Hematopoietic multipotent progenitor cell (in vitro differentiated cells): ENCODE results near the gene ZNF550. TPM values are rescaled to one million over a fixed set of nuclear protein-coding genes. Genes with fewer than 3 reads are reported as not detected.
A peak's percentile ranks its signal among the peaks of the same experiment; 100 is the strongest.
"Not testable (repeated sequence)": the region's sequence is repeated elsewhere in the genome, so short reads cannot be mapped to it uniquely, and the experiment has no call there.

ENCODE experiments used
- DNase-seq, 3 donors: peaks; one replicate each; pipeline ENCODE4 v3.0.0-alpha.2; 2011 to 2015; ENCODE audit warnings: low read depth in 2 of 3, low spot score in 2 of 3
- total RNA-seq: library from RNA; depleted of rRNA; stranded (reverse); fragments of >200 nt; gene quantifications from one replicate; pipeline ENCODE4 v1.2.3, GENCODE V29; 2012

Gene ZNF550
- total RNA-seq, 1 donor = 14.3 TPM

GRCh38 chr19:57537953-57538547 is 21.6 kb downstream of the ZNF550 start:
- peak in 1 of 3 donors; percentile 16 for DNase-seq

DNA sequence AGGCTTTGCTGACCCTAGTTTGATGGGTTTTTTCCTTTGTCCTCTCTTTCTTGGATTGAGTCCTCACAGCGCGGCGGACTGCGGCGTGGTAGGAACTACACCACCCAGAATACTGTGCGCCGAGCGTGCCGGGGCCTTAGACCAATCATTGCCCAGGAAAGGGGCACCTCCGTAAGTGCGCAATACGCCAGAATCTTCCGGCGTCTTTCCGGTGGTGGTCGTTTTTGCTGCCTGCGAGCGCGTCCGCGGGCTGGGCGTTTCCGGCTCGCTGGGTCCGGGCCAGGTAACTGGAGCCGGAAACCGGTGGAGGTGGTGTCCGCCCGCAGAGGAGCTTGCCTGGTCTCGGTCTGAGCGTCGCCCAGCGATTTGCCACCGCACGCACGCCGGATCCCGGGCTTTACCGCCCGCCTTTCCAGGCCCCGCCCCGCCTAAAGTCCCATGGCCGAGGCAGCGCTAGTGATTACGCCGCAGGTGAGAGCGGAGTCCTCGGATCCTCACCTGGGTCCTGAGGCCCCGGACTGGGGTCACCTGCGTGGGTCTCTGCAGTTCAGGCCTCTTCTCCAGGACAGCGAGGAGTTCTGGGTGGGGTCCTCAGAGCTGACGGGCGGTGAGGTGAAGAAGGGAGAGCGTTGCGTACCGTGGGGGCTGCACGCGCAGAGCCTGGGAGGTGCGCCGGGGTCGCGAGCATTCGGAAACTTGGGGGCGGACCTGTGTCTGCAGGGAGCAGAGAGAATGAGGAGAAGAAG is 32.4 kb downstream of the ZNF550 start, which contains the start of gene ZNF549:
Gene ZNF549 (plus strand): TSS at position 221 of the 746 bp plus-strand sequence. CDS start 218 bp downstream, at position 439.
- peak; percentile 65 to 94 (median 93) for DNase-seq

DNA sequence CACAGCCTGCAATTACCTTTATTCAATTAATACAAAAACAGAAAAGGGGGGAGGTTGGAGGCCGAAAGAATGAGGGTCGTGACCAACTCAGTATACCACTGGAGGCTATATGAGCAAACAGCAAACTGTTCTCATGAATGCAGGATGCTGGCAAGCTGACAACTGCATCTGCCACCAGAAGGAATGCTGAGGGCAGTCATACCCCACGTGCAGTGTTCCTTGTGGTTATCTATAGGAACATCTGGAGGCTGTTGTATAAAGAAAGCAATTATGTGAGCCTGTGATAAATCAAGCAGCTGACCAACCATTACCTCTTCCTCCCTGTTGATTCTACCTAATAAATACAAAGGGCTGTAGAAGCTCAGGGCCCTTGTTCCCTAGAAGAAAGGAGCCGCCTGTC is 41.6 kb downstream of the ZNF550 start:
- DNase-seq = not testable (repeated sequence)

DNA sequence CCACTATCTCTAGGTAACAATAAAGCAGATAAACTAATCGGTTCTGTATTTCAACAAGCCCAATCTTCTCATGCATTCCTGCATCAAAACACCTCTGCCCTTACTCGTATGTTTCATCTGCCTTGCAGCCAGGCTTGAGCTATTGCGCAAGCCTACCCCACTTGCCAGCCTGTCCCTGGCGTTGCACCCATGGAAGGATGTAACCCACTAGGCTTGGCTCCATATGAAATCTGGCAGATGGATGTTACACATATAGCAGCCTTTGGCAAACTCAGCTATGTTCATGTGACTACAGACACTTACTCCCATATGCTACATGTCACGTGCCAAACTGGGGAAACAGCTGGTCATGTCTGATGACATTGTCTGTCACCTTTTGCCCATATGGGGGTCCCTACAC is 44.4 kb downstream of the ZNF550 start:
- no peak for DNase-seq

- DNase-seq = peak in 2 of 3 donors; percentile 14 to 49
Measured at GRCh38 chr19:57512845-57513244, 46.8 kb downstream of the ZNF550 start.

DNA sequence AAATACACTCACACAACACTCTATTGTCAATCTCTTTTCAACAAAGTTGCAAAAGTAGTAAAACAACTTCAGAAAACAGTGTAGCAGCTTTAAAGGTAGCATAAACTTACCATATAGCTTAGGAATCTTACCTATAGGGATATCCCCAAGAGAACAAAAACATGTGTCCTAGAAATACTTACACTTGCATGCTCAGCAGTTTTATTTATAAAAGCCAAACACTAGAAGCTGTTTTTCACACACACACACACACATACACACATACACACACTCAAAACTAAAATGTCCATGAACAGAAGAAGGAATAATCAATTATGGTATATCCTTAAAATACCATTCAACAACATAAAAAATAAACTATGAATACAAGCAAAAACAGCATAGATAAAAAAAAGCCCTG is 48.2 kb downstream of the ZNF550 start:
- DNase-seq = no peak

GRCh38 chr19:57506163-57506562 is 53.5 kb downstream of the ZNF550 start:
- no peak for DNase-seq

DNA sequence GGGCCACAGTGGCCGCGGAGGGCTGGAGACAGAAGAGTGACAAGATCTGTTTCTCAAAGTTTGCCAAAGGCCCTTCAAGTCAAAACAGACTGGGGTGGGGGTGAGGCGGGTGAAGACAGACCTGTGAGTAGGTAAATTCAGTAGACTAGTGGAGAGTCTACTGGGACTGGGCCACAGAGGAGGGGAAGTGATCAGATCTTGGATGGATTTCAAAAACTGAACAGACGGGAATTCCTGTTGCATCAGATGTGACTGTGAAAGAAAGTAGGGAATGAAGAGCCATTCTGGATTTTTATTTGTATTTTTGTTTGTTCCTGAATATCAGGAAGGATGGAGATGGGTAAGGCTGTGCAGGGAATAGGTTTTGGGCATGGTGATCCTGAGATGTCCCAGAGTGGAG is 59.3 kb downstream of the ZNF550 start:
- DNase-seq = not testable (repeated sequence)

GRCh38 chr19:57499680-57500395 is 59.8 kb downstream of the ZNF550 start, which contains the start of gene ZNF773:
TSS of gene ZNF773 (plus strand) at chr19:57499938. CDS start at chr19:57500081, 143 bp downstream.
- DNase-seq = peak; percentile 86 to 99 (median 98)

DNA sequence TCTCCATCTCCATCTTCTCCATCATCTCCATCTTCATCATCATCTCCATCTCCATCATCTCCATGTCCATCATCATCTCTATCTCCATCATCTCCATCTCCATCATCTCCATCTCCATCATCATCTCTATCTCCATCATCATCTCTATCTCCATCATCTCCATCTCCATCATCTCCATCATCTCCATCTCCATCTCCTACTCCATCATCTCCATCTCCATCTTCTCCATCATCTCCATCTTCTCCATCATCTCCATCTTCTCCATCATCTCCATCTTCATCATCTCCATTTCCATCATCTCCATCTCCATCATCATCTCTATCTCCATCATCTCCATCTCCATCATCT is 60.4 kb downstream of the ZNF550 start:
- not testable (repeated sequence) for DNase-seq

GRCh38 chr19:57488299-57488644 is 71.4 kb downstream of the ZNF550 start:
- not testable (repeated sequence) for DNase-seq

DNA sequence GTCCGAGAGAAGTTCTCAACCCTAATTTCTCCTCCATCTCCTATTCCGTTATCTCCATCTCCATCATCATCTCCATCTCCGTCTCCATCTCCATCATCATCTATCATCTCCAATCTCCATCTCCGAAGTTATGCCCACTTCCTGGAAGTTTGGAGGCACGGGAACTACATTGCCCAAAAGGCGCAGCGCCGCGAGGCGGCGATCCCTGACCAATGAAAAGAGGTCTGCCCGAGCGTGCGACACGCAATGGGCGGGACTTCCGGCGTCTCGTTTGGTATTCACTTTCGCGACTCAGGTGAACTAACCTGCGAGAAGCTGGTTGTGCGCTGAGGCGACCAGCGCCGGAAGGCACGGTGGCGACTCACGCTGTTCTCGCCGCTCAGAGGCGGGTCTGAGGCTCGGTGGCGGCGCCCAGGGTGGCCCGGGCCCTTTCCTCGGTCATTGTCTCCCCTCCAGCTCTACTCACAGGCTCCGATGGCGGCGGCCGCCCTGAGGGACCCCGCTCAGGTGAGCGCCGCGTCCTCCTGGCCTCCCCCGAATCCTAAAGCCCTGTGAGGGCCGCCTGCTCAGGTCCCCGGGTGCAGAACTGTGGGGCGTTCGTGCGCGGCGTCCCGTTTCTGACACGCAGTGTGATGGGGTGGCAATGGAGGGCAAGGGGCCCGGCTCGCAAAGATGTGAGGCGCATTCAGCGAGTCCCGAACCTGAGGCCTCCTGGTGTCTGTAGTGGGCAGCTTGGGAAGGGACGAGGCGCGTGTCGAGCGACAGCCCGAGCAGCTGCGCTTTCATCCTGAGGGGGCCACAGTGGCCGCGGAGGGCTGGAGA is 72.0 kb downstream of the ZNF550 start, which contains the start of gene ZNF419:
Gene ZNF419 (plus strand): TSS at position 274 of the 822 bp plus-strand sequence. CDS start 201 bp downstream, at position 475.
- peak; percentile 79 to 89 (median 89) for DNase-seq

Other genes with a start within 250 kb of the ZNF550 start
- 11.8 TPM for gene ZNF543, start 239.4 kb downstream of the ZNF550 start, total RNA-seq
- gene ZNF304, start 208.6 kb downstream of the ZNF550 start, total RNA-seq = 7.0 TPM
- 21.0 TPM for gene TRAPPC2B, start 196.3 kb downstream of the ZNF550 start, total RNA-seq
- 1.6 TPM for gene ZNF547, start 196.3 kb downstream of the ZNF550 start, total RNA-seq
- gene ZNF548, start 170.0 kb downstream of the ZNF550 start, total RNA-seq = 40.7 TPM
- 17.2 TPM for gene ZNF17, start 148.7 kb downstream of the ZNF550 start, total RNA-seq
- 10.8 TPM for gene ZNF749, start 124.5 kb downstream of the ZNF550 start, total RNA-seq
- gene VN1R1, start 102.7 kb downstream of the ZNF550 start, total RNA-seq = 1.3 TPM
- gene ZNF772, start 82.3 kb downstream of the ZNF550 start, total RNA-seq = 29.9 TPM
- 18.6 TPM for gene ZNF419, start 72.1 kb downstream of the ZNF550 start, total RNA-seq
- 21.5 TPM for gene ZNF773, start 59.9 kb downstream of the ZNF550 start, total RNA-seq
- gene ZNF549, start 32.5 kb downstream of the ZNF550 start, total RNA-seq = 5.4 TPM
- 4.6 TPM for gene ZNF416, start 19.0 kb upstream of the ZNF550 start, total RNA-seq
- 24.2 TPM for gene ZIK1, start 24.3 kb upstream of the ZNF550 start, total RNA-seq
- gene ZNF530, start 40.0 kb upstream of the ZNF550 start, total RNA-seq = 5.1 TPM
- gene ZNF134, start 54.4 kb upstream of the ZNF550 start, total RNA-seq = 48.2 TPM
- 14.5 TPM for gene ZNF211, start 73.3 kb upstream of the ZNF550 start, total RNA-seq
- not detected for gene ZSCAN4, start 109.1 kb upstream of the ZNF550 start, total RNA-seq
- gene ZNF551, start 122.1 kb upstream of the ZNF550 start, total RNA-seq = 22.6 TPM
- 15.1 TPM for gene ZNF154, start 149.3 kb upstream of the ZNF550 start, total RNA-seq
- 19.7 TPM for gene ZNF671, start 167.8 kb upstream of the ZNF550 start, total RNA-seq
- 33.7 TPM for gene ZNF776, start 187.0 kb upstream of the ZNF550 start, total RNA-seq
- gene ZNF586, start 209.8 kb upstream of the ZNF550 start, total RNA-seq = 32.6 TPM